ENCODE data around the gene ZNF385D. TPM values are rescaled to one million over a fixed set of nuclear protein-coding genes. Genes with fewer than 3 reads are reported as not detected.

The ZNF385D gene
- total RNA-seq, 1 donor from 2014 or later = under 0.01 TPM

DNA sequence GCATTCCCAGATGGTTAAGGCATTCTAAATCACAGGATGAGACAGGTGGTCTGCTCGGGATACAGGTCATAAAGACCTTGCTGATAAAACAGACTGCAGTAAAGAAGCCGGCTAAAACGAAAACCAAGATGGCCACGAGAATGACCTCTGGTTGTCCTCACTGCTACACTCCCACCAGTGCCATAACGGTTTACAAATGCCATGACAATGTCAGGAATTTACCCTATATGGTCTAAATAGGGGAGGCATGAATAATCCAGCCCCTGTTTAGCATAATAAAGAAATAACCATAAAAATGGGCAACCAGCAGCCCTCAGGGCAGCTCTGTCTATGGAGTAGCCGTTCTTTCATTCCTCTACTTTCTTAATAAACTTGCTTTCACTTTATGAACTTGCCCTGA lies 151.1 kb downstream of the ZNF385D start:
- TF ChIP-seq, protein P1, sequence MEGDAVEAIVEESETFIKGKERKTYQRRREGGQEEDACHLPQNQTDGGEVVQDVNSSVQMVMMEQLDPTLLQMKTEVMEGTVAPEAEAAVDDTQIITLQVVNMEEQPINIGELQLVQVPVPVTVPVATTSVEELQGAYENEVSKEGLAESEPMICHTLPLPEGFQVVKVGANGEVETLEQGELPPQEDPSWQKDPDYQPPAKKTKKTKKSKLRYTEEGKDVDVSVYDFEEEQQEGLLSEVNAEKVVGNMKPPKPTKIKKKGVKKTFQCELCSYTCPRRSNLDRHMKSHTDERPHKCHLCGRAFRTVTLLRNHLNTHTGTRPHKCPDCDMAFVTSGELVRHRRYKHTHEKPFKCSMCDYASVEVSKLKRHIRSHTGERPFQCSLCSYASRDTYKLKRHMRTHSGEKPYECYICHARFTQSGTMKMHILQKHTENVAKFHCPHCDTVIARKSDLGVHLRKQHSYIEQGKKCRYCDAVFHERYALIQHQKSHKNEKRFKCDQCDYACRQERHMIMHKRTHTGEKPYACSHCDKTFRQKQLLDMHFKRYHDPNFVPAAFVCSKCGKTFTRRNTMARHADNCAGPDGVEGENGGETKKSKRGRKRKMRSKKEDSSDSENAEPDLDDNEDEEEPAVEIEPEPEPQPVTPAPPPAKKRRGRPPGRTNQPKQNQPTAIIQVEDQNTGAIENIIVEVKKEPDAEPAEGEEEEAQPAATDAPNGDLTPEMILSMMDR (conservative IDR thresholded peaks at IDR 0.05; ENCODE audit: low read depth, low read length) = no peak
- no peak for DNase-seq (ENCODE audit: low read depth)

DNA sequence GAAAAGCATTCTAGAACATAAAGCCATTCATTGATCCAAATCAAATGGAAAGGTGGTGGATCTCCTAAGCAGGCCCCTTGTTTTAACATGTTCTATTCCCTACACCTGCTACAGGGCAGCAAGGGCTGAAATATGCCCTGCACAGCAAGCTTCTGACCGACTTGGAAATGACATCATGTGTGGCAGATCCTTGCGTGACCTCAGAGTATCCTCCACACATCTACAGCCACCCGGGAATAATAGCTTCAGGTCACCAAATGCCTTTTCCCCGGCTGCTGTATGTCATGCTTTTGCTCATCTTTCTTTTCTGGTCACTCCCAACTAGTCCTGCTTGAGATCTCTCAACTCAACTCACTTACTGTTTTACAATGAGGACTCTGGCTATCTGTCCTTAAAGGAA lies 158.2 kb downstream of the ZNF385D start:
- TF ChIP-seq, protein P1 (conservative IDR thresholded peaks at IDR 0.05; ENCODE audit: low read depth, low read length) = no peak
- no peak for DNase-seq (ENCODE audit: low read depth)
- no peak overlapping the region for H3K4me3 ChIP-seq (ENCODE audit: low read depth, low read length)

More for the DNA sequence above, 151.1 kb downstream of the ZNF385D start:
- H3K4me3 ChIP-seq (ENCODE audit: low read depth, low read length) = no peak overlapping the region

DNA sequence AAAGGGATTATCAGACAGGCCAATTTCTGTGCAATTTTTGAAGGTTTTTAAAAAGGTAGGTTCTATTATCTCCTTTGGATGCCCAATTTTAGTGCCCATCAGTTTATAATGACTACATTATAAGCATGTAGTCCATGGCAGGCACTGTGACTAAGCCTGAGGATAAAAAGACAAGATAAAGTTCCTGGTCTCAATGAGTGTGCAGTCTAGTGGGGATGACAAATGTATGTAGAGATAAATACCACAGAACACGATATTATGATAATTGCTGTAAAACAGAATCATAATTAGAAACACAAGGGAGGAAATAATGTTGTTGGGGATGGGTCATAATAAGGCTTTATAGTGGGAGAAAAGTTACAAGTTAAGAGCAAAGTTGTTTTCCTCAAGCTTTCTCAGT lies 163.1 kb downstream of the ZNF385D start:
- no peak overlapping the region for H3K4me3 ChIP-seq (ENCODE audit: low read depth, low read length)
- no peak for DNase-seq (ENCODE audit: low read depth)
- TF ChIP-seq, protein P1 (conservative IDR thresholded peaks at IDR 0.05; ENCODE audit: low read depth, low read length) = no peak

DNA sequence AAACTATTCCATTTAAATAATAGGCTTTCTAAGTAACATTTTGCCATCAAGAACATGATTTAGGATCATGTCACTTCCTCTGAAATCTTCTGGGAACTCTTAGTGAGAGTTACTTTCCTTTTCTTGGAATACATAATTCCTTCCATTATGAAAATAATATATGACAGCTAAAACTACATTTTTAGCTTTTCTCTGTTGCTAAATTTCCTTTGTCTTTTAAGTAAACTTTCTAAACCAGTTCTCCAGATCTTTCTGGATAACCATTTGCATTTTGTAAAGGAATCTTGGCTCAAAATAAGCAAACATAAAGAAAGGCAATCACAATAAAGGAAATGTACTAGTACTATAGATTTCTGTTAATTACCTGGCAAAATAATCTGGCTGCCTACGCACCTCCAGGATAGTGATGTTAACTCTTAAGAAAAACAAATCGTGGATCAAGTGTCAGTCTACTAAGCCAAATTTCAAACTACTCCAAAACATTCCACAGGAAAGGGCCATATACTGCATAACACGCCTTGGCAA lies 165.7 kb downstream of the ZNF385D start:
- DNase-seq (ENCODE audit: low read depth) = no peak
- TF ChIP-seq, protein P1 (conservative IDR thresholded peaks at IDR 0.05; ENCODE audit: low read depth, low read length) = no peak
- H3K4me3 ChIP-seq (ENCODE audit: low read depth, low read length) = no peak overlapping the region

DNA sequence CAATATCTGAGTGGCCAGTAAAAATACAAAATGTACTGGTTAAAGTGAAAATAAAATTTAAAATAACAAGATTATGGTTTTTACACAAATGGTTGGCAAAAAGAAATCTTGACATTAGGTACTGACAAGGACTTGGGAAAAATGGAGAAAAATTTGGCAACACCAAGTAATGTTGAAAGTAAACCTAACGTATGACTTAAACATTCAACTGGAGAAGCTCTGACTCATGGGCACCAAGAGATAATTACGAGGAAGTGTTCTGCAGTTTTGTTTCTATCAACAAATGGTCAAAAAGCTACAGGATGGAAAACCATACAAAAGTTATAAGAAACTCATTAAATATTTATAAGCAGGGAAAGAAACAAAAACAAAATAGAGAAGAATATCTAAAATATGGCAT lies 177.7 kb downstream of the ZNF385D start:
- H3K4me3 ChIP-seq (ENCODE audit: low read depth, low read length) = no peak overlapping the region
- TF ChIP-seq, protein P1 (conservative IDR thresholded peaks at IDR 0.05; ENCODE audit: low read depth, low read length) = no peak
- no peak for DNase-seq (ENCODE audit: low read depth)

DNA sequence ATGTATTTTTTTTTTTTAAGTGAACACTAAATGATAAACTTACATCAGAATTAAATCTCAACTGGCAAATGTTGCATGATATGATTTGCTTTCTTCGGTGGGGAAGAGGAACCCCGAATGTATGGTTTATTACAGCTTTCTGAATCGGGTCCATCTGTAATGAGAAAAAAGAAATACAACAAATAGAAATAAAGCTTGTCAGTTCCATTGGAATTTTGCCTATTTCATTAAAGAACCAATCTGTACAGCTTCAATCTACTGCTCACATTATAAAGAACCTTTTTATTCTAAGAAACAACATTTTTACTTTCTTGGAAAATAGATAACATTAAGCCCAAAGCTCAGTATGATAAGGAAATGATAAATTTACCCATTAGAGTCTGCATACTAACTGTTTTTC lies 186.5 kb downstream of the ZNF385D start:
- no peak for DNase-seq (ENCODE audit: low read depth)
- H3K4me3 ChIP-seq (ENCODE audit: low read depth, low read length) = no peak overlapping the region
- TF ChIP-seq, protein P1 (conservative IDR thresholded peaks at IDR 0.05; ENCODE audit: low read depth, low read length) = no peak

DNA sequence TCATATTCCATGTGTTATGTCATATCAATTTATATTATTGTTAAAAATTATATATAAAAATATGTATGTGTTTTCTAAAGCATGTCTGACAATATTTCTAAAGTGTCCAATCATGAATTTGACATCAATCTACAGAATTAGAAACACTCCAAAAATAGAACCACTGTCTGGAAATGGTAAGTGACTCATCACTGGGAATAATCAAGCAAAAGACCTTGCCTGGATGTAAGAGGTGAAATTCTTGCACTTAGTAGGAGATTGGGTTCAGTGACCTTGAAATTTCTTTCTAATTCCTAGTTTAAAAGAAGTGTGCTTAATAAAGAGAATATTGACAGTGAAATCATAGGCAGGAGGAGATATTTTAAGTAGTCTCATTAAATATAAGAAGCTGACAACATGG lies 188.8 kb downstream of the ZNF385D start:
- TF ChIP-seq, protein P1 (conservative IDR thresholded peaks at IDR 0.05; ENCODE audit: low read depth, low read length) = no peak
- DNase-seq (ENCODE audit: low read depth) = no peak
- H3K4me3 ChIP-seq (ENCODE audit: low read depth, low read length) = no peak overlapping the region
